Panc1 (cell line): ENCODE measurements around the gene EEF1AKMT3. TPM values are rescaled to one million over a fixed set of nuclear protein-coding genes. Genes with fewer than 3 reads are reported as not detected.

Source experiments
- ATAC-seq: fragments of 200-7000 bp; cut with Tn5 transposase; 2 replicates; pipeline ENCODE4 v1.9.1; 2020; ENCODE audit warnings: mild to moderate bottlenecking, moderate library complexity
- BruUV-seq: library from RNA; stranded (reverse); fragments of 400-500 nt; replicated peaks from 2 replicates; lab custom pipeline; 2021; lab: Mats Ljungman, UMichigan
- CTCF ChIA-PET: fragments of 300-600 bp; sonication (Branson Sonifier 250); formaldehyde crosslinking; loops from one replicate; lab custom pipeline; 2022; ENCODE audit warnings: antibody characterized with exemption; lab: Charles Lee
- POLR2A ChIA-PET: fragments of 300-600 bp; sonication (Branson Sonifier 250); formaldehyde crosslinking; loops from one replicate; lab custom pipeline; 2022; ENCODE audit warnings: antibody characterized with exemption; lab: Charles Lee
- DNase-seq: peaks from one replicate; pipeline ENCODE4 v3.0.0-alpha.2; 2010; ENCODE audit warnings: low read depth, low spot score
- H3K27ac ChIP-seq: 2 replicates; pipeline ENCODE4 v1.5.1; 2011; ENCODE audit warnings: mild to moderate bottlenecking, low read length, inconsistent platforms
- H3K27me3 ChIP-seq: fragments of 200-500 bp; sonication (Bioruptor generic); 2 replicates; pipeline ENCODE4 v1.6.0; 2014; ENCODE audit warnings: low read length, inconsistent platforms; ENCODE audit not compliant: control insufficient read depth, insufficient read depth
- H3K36me3 ChIP-seq: fragments of 200-500 bp; sonication (Bioruptor generic); 2 replicates; pipeline ENCODE4 v1.5.1; 2014; ENCODE audit warnings: inconsistent platforms, mild to moderate bottlenecking, low read length, moderate library complexity; ENCODE audit not compliant: control insufficient read depth, insufficient read depth
- H3K4me1 ChIP-seq: 2 replicates; pipeline ENCODE4 v1.5.1; 2011; ENCODE audit warnings: inconsistent platforms, mild to moderate bottlenecking, low read length, moderate library complexity; ENCODE audit not compliant: control insufficient read depth, insufficient read depth
- H3K4me3 ChIP-seq, 2 experiments: 2 replicates each; pipeline ENCODE4 v1.5.1; 2011 to 2012; ENCODE audit warnings: low read depth in 2 of 2, low read length in 2 of 2, mild to moderate bottlenecking in 2 of 2, inconsistent platforms in 1 of 2, moderate library complexity in 1 of 2
- H3K9me3 ChIP-seq: fragments of 200-500 bp; sonication (Bioruptor generic); 2 replicates; pipeline ENCODE4 v1.5.1; 2014; ENCODE audit warnings: low read depth, mild to moderate bottlenecking, inconsistent platforms, low read length, moderate library complexity; ENCODE audit not compliant: control insufficient read depth, insufficient read depth
- CTCF ChIP-seq: fragments of 450-650 bp; IDR thresholded peaks from 2 replicates; pipeline ENCODE4 v1.5.1; 2017; ENCODE audit warnings: mild to moderate bottlenecking
- POLR2AphosphoS5 ChIP-seq: IDR thresholded peaks from 2 replicates; pipeline ENCODE4 v1.6.1; 2012; ENCODE audit warnings: mild to moderate bottlenecking, low read depth, low read length, moderate library complexity
- REST ChIP-seq, 2 experiments: IDR thresholded peaks; 2 replicates each; pipeline ENCODE4 v1.6.1; 2011 to 2012; ENCODE audit warnings: low read depth in 2 of 2, control low read depth in 1 of 2, low read length in 1 of 2, mild to moderate bottlenecking in 1 of 2, moderate library complexity in 1 of 2; ENCODE audit not compliant: insufficient read depth in 1 of 2
- SIN3A ChIP-seq: IDR thresholded peaks from 2 replicates; pipeline ENCODE4 v1.6.1; 2012; ENCODE audit warnings: low read depth, mild to moderate bottlenecking, low read length, moderate library complexity, borderline replicate concordance; ENCODE audit not compliant: insufficient read depth
- TCF7L2 ChIP-seq: IDR thresholded peaks from 2 replicates; pipeline ENCODE4 v1.6.1; 2011; ENCODE audit warnings: mild to moderate bottlenecking, low read depth, low read length, inconsistent platforms
- in situ Hi-C: cut with HindIII; loops from 2 replicates; pipeline ENCODE4 v1.10.0; 2016; ENCODE audit warnings: low sequenced_read_pairs, low pct_unique_long_range_greater_than_20kb
- intact Hi-C: fragments of 100-400 bp; cut with micrococcal nuclease; formaldehyde crosslinking; loops from one replicate; pipeline ENCODE4 v1.10.0; 2022; ENCODE audit not compliant: unreplicated experiment
- total RNA-seq: library from RNA; stranded (reverse); gene quantifications from one replicate; pipeline ENCODE4 v1.2.1, GENCODE V29; 2021; ENCODE audit not compliant: unreplicated experiment

Gene EEF1AKMT3
- total RNA-seq, 1 experiment from 2014 or later = 7.4 TPM

GRCh38 chr12:57735198-57735855 is 37.1 kb upstream of the EEF1AKMT3 start:
- intact Hi-C loops = loop anchor here (5.0 kb wide), 1 partner anchor 153 kb away; no protein-coding TSS in a partner anchor
- peaks cover 7% of the 10 kb centered on the region; the same call in 1 of the 2 replicates for H3K4me1 ChIP-seq
- BruUV-seq = no TSS peak
- in situ Hi-C loops = no loop called here
- no peaks in the 10 kb centered on the region; the same call in 1 of the 2 replicates for H3K27me3 ChIP-seq
- no peaks in the 10 kb centered on the region for H3K9me3 ChIP-seq
- H3K36me3 ChIP-seq = no peaks in the 10 kb centered on the region
- peak; percentile 2 for ATAC-seq
- DNase-seq = no peak
- TF ChIP-seq POLR2AphosphoS5 = no peak
- TF ChIP-seq CTCF = no peak
- no peak for TF ChIP-seq REST (IDR thresholded peaks at IDR 0.05; ENCODE audit: insufficient read depth in 1 of 2, low read depth in 2 of 2, low read length in 1 of 2)
- no peak for TF ChIP-seq SIN3A
- no peak for TF ChIP-seq TCF7L2
- no peak overlapping the region for H3K27ac ChIP-seq
- ChIA-PET CTCF (interaction anchor here (0.6 to 1.6 kb wide), 7 partner anchors 9 to 276 kb away, joined by 3 to 9 read pairs (median 3); no protein-coding TSS in a partner anchor), POLR2A (interaction anchor here (0.7 kb wide), 1 partner anchor 1380 kb away, joined by 3 read pairs; no protein-coding TSS in a partner anchor)
- H3K4me3 ChIP-seq = no peak overlapping the region

GRCh38 chr12:57735952-57736740 is 36.3 kb upstream of the EEF1AKMT3 start:
- DNase-seq = no peak
- peak overlapping the region; percentile 31 to 54 for H3K4me3 ChIP-seq
- no peak for TF ChIP-seq TCF7L2
- TF ChIP-seq CTCF = peak; percentile 80
- in situ Hi-C loops = no loop called here
- H3K27me3 ChIP-seq = no peaks in the 10 kb centered on the region; the same call in 1 of the 2 replicates
- ChIA-PET POLR2A (interaction anchor here (0.8 kb wide), 1 partner anchor 9 kb away, joined by 4 read pairs; the partner anchor contains the start of gene TSPAN31), CTCF (interaction anchor here (0.6 to 1.6 kb wide), 7 partner anchors 9 to 277 kb away, joined by 3 to 12 read pairs (median 4); no protein-coding TSS in a partner anchor)
- no peaks in the 10 kb centered on the region for H3K36me3 ChIP-seq
- H3K27ac ChIP-seq = no peak overlapping the region
- no peaks in the 10 kb centered on the region for H3K9me3 ChIP-seq
- BruUV-seq = no TSS peak
- ATAC-seq = peak; percentile 82
- intact Hi-C loops = loop anchor here (5.0 kb wide), 1 partner anchor 154 kb away; no protein-coding TSS in a partner anchor
- H3K4me1 ChIP-seq = peaks cover 7% of the 10 kb centered on the region; the same call in 1 of the 2 replicates
